Coronary artery (tissue), 2 donors: ENCODE results near the gene PHYH.
"Not testable (repeated sequence)": the region's sequence is repeated elsewhere in the genome, so short reads cannot be mapped to it uniquely, and the experiment has no call there.

Experiments
- DNase-seq: peaks from one replicate; pipeline ENCODE4 v3.0.0-alpha.2; 2017; ENCODE audit warnings: low spot score
- H3K27ac ChIP-seq, 2 donors: fragments of 200-600 bp; sonication (generic); one replicate each; pipeline ENCODE4 v1.5.1; 2016 to 2019
- H3K4me3 ChIP-seq: fragments of 200-600 bp; sonication (generic); 2 replicates; pipeline ENCODE4 v1.5.1; 2016; ENCODE audit warnings: mild to moderate bottlenecking, moderate library complexity
- CTCF ChIP-seq: fragments of 200-600 bp; sonication (generic); IDR thresholded peaks from one replicate; pipeline ENCODE4 v1.5.1; 2019; ENCODE audit warnings: antibody characterized with exemption

PHYH gene

DNA sequence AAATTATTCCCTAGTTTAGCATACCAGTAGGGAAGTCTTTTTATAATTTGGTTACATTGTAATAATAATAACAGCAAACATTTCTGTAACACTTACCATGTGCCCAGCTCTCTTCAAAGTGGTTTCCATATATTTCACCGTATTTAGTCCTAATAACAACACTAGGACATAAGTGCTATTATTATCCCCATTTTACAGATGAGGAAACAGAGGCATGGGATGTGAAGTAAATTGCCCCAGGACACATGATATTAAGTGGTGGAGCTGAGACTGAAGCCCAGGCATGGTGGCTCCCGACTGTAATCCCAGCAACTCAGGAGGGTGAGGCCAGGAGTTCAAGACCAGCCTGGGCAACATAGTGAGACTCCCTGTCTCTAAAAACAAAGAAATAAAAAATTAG is 5.1 kb downstream of the PHYH start:
- Histone ChIP-seq H3K27ac (no peak overlapping the region), H3K4me3 (no peak overlapping the region)
- DNase-seq = no peak
- no peak for TF ChIP-seq CTCF

GRCh38 chr10:13291821-13292773 is 7.8 kb downstream of the PHYH start:
- Histone ChIP-seq H3K4me3 (no peak overlapping the region), H3K27ac (no peak overlapping the region)
- TF ChIP-seq CTCF = no peak
- peak; percentile 19 for DNase-seq

DNA sequence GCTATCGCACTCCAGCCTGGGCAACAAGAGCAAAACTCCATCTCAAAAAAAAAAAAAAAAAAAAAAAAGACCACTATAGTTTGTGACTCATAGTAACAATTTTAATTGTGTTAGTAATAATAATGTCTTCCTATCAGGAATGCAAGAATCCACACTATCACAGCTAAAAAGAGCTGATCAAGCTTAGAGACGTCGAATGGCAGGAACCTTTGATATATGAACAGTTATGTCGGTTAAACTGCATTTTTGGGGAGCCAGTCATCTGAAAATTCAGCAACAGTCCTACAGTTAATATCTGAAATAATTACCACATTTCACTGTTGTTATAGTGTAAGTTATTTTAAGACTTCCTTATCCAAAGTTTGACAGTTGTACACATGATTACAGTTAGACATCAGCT is 8.8 kb downstream of the PHYH start:
- Histone ChIP-seq H3K27ac (no peak overlapping the region), H3K4me3 (no peak overlapping the region)
- no peak for DNase-seq
- TF ChIP-seq CTCF = no peak

- no peak for DNase-seq
- Histone ChIP-seq H3K4me3 (no peak overlapping the region), H3K27ac (no peak overlapping the region)
- TF ChIP-seq CTCF = no peak
Measured at GRCh38 chr10:13284050-13284449, 15.8 kb downstream of the PHYH start.

GRCh38 chr10:13282348-13282747 is 17.5 kb downstream of the PHYH start:
- not testable (repeated sequence) for DNase-seq, H3K27ac ChIP-seq, H3K4me3 ChIP-seq

GRCh38 chr10:13276749-13277365 is 23.0 kb downstream of the PHYH start:
- H3K27ac ChIP-seq = no peak overlapping the region
- H3K4me3 ChIP-seq = no peak overlapping the region
- TF ChIP-seq CTCF = no peak
- no peak for DNase-seq

DNA sequence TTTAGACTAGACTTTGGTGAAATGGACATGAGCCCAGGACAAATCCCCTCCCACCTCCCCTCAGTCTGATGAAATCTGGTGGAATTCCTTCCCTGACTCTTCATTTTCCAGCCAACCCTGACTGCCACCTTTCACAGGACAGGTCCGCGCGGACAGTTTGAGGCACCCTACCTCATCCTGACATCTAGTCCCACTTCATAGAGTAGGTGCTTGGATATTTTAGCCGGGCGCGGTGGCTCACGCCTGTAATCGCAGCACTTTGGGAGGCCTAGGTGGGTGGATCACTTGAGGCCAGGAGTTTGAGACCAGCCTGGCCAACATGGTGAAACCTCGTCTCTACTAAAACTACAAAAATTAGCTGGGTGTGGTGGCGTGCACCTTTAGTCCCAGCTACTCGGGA is 23.7 kb downstream of the PHYH start:
- not testable (repeated sequence) for DNase-seq, H3K4me3 ChIP-seq, H3K27ac ChIP-seq

DNA sequence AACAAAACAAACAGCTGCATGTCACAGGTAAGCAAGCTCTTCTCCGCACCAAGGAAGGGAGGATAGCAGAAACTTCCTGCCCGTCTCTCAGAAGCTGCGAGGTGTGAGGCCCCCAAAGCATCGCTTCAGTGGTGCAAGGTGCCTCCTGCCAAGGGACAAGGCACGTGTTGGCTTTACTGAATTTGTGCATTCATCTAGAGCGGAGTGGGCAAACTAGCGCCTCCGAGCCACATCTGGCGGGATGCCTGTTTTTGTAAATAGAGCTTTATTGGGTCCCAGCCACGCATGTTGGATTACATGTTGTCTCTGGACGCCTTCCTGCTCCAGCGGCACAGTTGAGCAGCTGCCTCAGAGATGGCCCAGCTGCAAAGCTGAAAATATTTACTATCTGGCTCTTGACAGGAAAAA is 27.7 kb downstream of the PHYH start:
- DNase-seq = no peak
- Histone ChIP-seq H3K4me3 (peak overlapping the region; percentile 7), H3K27ac (no peak overlapping the region)
- TF ChIP-seq CTCF = no peak
